Measurements from ENCODE around the gene SPON1.

The SPON1 gene

DNA sequence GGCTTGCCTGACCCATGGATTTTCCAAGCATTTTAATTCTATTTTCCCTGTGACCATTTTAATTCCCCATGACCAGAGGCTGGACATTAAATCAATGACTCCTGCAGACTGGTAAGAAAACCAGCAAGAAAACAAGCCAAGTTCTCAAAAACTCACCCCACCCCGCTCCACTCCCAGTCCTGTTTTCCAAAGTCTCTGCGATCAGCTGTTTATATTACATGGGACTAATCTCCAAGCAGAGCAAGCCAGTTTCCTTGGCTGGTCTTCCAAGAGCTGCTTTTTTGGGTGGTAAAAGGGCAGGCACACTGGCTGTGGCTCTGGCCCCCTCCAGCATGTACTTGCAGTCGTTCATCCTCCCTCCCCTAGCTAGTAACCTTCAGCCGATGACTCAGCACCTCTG lies 298.5 kb downstream of the SPON1 start:
- H3K27ac ChIP-seq: no peak overlapping the region
- TF ChIP-seq, protein P1, sequence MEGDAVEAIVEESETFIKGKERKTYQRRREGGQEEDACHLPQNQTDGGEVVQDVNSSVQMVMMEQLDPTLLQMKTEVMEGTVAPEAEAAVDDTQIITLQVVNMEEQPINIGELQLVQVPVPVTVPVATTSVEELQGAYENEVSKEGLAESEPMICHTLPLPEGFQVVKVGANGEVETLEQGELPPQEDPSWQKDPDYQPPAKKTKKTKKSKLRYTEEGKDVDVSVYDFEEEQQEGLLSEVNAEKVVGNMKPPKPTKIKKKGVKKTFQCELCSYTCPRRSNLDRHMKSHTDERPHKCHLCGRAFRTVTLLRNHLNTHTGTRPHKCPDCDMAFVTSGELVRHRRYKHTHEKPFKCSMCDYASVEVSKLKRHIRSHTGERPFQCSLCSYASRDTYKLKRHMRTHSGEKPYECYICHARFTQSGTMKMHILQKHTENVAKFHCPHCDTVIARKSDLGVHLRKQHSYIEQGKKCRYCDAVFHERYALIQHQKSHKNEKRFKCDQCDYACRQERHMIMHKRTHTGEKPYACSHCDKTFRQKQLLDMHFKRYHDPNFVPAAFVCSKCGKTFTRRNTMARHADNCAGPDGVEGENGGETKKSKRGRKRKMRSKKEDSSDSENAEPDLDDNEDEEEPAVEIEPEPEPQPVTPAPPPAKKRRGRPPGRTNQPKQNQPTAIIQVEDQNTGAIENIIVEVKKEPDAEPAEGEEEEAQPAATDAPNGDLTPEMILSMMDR (conservative IDR thresholded peaks at IDR 0.05): no peak

DNA sequence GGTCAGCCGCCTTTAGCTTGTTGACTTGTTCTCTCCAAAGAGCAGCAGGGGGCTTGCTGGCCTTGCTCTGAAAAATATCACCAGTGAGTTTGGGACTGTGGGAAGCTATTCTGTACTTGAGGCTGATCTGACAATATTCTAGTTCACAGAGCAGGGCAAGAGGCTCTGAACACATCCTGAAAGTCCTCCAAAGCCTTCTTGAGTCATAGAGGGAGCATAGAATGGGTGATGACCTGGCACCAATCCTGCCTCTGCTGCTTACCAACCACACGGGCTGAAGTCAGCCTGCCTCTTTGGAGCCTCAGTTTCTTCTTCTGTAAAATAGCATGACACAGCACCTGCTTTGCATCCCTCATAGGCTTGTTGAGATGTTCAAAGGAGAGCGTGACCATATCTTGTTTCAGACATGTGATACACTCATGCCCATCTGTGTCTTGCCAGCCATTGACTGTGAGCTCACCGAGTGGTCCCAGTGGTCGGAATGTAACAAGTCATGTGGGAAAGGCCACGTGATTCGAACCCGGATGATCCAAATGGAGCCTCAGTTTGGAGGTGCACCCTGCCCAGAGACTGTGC lies 299.8 kb downstream of the SPON1 start:
- TF ChIP-seq, protein P1 (conservative IDR thresholded peaks at IDR 0.05): no peak
- H3K27ac ChIP-seq: no peak overlapping the region

DNA sequence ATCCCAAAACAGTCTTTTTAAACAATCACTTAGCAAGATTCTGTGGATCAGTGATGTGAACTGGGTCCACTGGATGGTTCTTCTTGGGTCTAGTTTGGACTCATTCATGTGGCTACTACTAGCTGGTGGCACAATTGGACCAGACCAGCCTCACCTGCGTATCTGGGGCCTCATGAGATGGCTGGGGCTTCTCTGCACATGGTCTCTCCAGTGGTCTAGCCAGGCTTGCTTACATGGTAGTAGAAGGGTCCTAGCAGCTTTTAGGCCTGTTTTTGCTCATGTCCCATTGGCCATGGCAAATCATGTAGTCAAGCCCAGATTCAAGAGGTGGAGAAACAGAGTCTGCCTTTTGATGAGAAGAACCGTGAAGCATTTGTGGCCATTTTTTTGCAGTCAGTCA lies 302.4 kb downstream of the SPON1 start:
- H3K27ac ChIP-seq: no peak overlapping the region
- TF ChIP-seq, protein P1 (conservative IDR thresholded peaks at IDR 0.05): no peak

DNA sequence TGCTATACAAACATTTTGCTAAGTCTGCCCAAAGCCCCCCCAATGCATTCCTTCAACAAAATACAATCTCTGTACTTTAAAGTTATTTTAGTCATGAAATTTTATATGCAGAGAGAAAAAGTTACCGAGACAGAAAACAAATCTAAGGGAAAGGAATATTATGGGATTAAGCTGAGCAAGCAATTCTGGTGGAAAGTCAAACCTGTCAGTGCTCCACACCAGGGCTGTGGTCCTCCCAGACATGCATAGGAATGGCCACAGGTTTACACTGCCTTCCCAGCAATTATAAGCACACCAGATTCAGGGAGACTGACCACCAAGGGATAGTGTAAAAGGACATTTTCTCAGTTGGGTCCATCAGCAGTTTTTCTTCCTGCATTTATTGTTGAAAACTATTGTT lies 304.1 kb downstream of the SPON1 start:
- TF ChIP-seq, protein P1 (conservative IDR thresholded peaks at IDR 0.05): no peak
- H3K27ac ChIP-seq: no peak overlapping the region

DNA sequence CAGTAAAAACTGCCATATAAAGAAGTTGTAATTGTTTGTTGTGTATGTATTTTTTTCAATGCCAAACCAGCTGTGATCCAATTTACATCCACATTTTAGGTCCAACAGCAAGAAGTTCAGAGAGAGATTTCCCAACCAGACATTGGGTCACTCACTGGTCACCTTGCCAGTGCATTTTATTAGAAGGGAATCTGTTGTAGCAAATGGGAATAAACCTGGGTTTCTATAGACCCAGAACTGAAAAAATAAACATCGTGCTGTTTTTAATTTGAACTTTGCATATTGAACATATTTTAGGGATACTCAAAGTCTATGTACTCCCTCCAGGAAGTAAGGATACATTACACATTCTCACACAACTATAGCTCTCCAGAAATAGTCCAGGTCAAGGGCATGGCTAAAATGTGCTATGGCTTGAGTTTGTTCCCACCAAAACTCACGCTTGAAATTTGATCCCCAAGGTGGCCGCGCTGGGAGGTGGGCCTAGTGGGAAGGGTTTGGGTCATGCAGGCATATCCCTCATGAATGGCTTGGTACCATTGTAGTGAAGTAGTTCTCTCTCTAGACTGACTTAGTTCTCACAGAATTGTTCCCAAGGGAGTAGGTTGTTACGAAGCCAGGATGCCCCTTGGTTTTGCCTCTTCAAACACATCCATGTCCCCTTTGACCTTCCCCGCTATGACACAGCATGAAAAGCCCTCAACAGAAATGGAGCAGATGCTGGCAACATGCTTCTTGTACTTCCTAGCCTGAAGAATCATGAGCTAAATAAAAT lies 305.5 kb downstream of the SPON1 start:
- H3K27ac ChIP-seq: no peak overlapping the region
- TF ChIP-seq, protein P1 (conservative IDR thresholded peaks at IDR 0.05): no peak

DNA sequence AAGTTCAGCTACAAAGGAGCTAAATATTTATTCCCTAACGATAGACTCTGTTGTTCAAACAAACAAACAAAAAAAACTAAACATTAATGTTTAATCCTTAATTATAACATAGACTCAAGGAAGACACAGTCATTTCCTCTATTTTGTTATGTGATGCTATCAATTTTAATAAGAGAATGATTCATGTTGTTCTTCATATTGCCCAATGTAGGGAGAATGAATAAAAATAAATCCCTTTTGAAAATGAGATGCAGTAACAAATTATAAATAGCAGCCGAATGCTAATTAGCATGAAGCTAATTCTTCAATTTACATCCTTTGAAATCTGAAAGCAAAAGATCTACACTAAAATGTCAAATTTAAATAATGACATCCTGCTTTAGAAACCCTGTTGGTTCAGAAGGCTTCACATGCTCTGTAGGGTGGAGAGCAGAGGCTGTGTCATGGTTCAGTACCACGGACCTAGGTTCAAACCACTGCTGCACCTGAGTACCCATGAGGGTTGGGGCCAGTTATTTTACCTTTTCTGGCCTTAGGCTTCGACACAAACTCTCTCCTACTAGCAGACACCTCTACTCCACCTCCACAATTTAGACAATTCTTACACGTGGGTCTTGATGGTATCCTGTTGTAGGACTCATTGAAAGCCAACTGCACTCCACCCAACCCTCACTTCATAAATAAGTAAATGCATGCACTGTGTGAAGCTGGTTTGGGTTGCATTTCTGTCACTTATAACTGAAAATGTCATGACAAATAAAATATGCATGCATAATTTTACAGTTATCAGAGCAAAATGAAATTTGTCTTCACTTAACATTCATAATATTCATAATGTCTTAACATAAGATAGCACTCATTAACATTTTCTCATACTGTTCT lies 307.4 kb downstream of the SPON1 start:
- no peak overlapping the region for H3K27ac ChIP-seq

More for the DNA sequence above, 307.4 kb downstream of the SPON1 start:
- TF ChIP-seq, protein P1 (conservative IDR thresholded peaks at IDR 0.05): no peak

Data from VCaP (cell line).